Endodermal cell (in vitro differentiated cells): Measurements from ENCODE around the gene LRRC27. TPM values are rescaled to one million over a fixed set of nuclear protein-coding genes. Genes with fewer than 3 reads are reported as not detected.

ENCODE experiments used
- DNase-seq: peaks from one replicate; pipeline ENCODE4 v3.0.0-alpha.2; 2017
- H3K27ac ChIP-seq: 2 replicates; pipeline ENCODE4 v1.5.1; 2013; ENCODE audit warnings: mild to moderate bottlenecking, low read depth, low read length, moderate library complexity
- H3K27me3 ChIP-seq: 2 replicates; pipeline ENCODE4 v1.6.1; 2013; ENCODE audit warnings: mild to moderate bottlenecking, low read length, moderate library complexity; ENCODE audit not compliant: insufficient read depth, control insufficient read depth, poor library complexity, severe bottlenecking
- H3K36me3 ChIP-seq: 2 replicates; pipeline ENCODE4 v1.7.0; 2013; ENCODE audit warnings: mild to moderate bottlenecking, low read length, moderate library complexity; ENCODE audit not compliant: control insufficient read depth, insufficient read depth
- H3K4me1 ChIP-seq: one replicate; pipeline ENCODE4 v1.7.0; 2013; ENCODE audit warnings: low read length; ENCODE audit not compliant: control insufficient read depth, insufficient read depth
- H3K4me3 ChIP-seq: 2 replicates; pipeline ENCODE4 v1.5.1; 2013; ENCODE audit warnings: mild to moderate bottlenecking, low read length, moderate library complexity
- H3K9ac ChIP-seq: 2 replicates; pipeline ENCODE4 v1.6.1; 2013; ENCODE audit warnings: mild to moderate bottlenecking, low read length, moderate library complexity; ENCODE audit not compliant: poor library complexity, severe bottlenecking; ENCODE audit errors: extremely low read depth
- H3K9me3 ChIP-seq: 2 replicates; pipeline ENCODE4 v1.6.1; 2013; ENCODE audit warnings: mild to moderate bottlenecking, low read length, moderate library complexity; ENCODE audit not compliant: control insufficient read depth
- H3K27ac Mint-ChIP-seq: 2 replicates; pipeline ENCODE4 v1.8.0; 2020; ENCODE audit warnings: mixed read lengths
- H3K27me3 Mint-ChIP-seq: 2 replicates; pipeline ENCODE4 v1.8.0; 2021; ENCODE audit warnings: mild to moderate bottlenecking, mixed read lengths; ENCODE audit not compliant: insufficient read depth
- H3K36me3 Mint-ChIP-seq: 2 replicates; pipeline ENCODE4 v1.8.0; 2020; ENCODE audit warnings: low read depth, mixed read lengths
- H3K4me1 Mint-ChIP-seq: 2 replicates; pipeline ENCODE4 v1.8.0; 2020; ENCODE audit warnings: mixed read lengths
- H3K4me3 Mint-ChIP-seq: 2 replicates; pipeline ENCODE4 v1.8.0; 2020; ENCODE audit warnings: mild to moderate bottlenecking, moderate library complexity, mixed read lengths
- H3K9me3 Mint-ChIP-seq: 2 replicates; pipeline ENCODE4 v1.8.0; 2020; ENCODE audit warnings: mild to moderate bottlenecking, mixed read lengths
- CTCF ChIP-seq: fragments of 200-600 bp; sonication (generic); conservative IDR thresholded peaks from 2 replicates; pipeline ENCODE4 v1.5.0; 2021; ENCODE audit warnings: antibody characterized with exemption, mild to moderate bottlenecking
- WGBS, 2 experiments: methylation state at CpG; one replicate each; pipeline versions ENCODE4 v1.1.5 to v1.1.7; 2013; ENCODE audit warnings: missing lambda C conversion rate in 2 of 2, mixed read lengths in 1 of 2; ENCODE audit not compliant: insufficient coverage in 1 of 2, insufficient read length in 1 of 2; 5-methylcytosine and 5-hydroxymethylcytosine counted together
- total RNA-seq, 2 donors: library from RNA; stranded (reverse); fragmentation: NEBNext Ultra II Directional in 1 of 2; extraction: Animal tissue kit (Norgen Biotek cat#: 25700) in 1 of 2; gene quantifications; 2 replicates in 1 of 2; 3 replicates in 1 of 2; pipeline ENCODE4 v1.2.1, GENCODE V29; 2021

The LRRC27 gene
- total RNA-seq, 2 donors from 2014 or later: 10.3 to 14.6 TPM

- DNase-seq: no peak
- Mint-ChIP-seq H3K27me3 (no peaks in the 10 kb centered on the region), H3K4me3 (no peak overlapping the region), H3K27ac (no peak overlapping the region), H3K9me3 (peaks cover 7% of the 10 kb centered on the region), H3K36me3 (peaks cover 21% of the 10 kb centered on the region), H3K4me1 (peaks cover 3% of the 10 kb centered on the region)
- no peaks in the 10 kb centered on the region for H3K9me3 ChIP-seq
- no peak overlapping the region for H3K4me3 ChIP-seq
- TF ChIP-seq CTCF: no peak
- WGBS, 2 experiments: 96 to 98% methylated on average over 7 to 8 of the region's 8 CpGs
- H3K9ac ChIP-seq: no peak overlapping the region
- H3K27ac ChIP-seq: no peak overlapping the region
- no peaks in the 10 kb centered on the region for H3K36me3 ChIP-seq
- H3K27me3 ChIP-seq: no peaks in the 10 kb centered on the region
- no peaks in the 10 kb centered on the region for H3K4me1 ChIP-seq
Observed at GRCh38 chr10:132366006-132366405, 34.0 kb downstream of the LRRC27 start.

GRCh38 chr10:132366499-132366898, 34.5 kb downstream of the LRRC27 start:
- Mint-ChIP-seq H3K9me3 (peaks cover 8% of the 10 kb centered on the region), H3K27ac (no peak overlapping the region), H3K4me3 (no peak overlapping the region), H3K27me3 (no peaks in the 10 kb centered on the region), H3K4me1 (peaks cover 3% of the 10 kb centered on the region), H3K36me3 (peaks cover 21% of the 10 kb centered on the region)
- TF ChIP-seq CTCF: no peak
- no peak for DNase-seq
- H3K9ac ChIP-seq: no peak overlapping the region
- H3K9me3 ChIP-seq: no peaks in the 10 kb centered on the region
- H3K4me1 ChIP-seq: no peaks in the 10 kb centered on the region
- H3K27me3 ChIP-seq: no peaks in the 10 kb centered on the region
- 76 to 91% methylated on average over 4 to 9 of the region's 9 CpGs for WGBS, 2 experiments
- no peaks in the 10 kb centered on the region for H3K36me3 ChIP-seq
- no peak overlapping the region for H3K4me3 ChIP-seq
- no peak overlapping the region for H3K27ac ChIP-seq

GRCh38 chr10:132368391-132368790, 36.4 kb downstream of the LRRC27 start:
- H3K36me3 Mint-ChIP-seq: peaks cover 21% of the 10 kb centered on the region
- Histone ChIP-seq H3K9ac (no peak overlapping the region), H3K4me1 (no peaks in the 10 kb centered on the region), H3K4me3 (no peak overlapping the region), H3K27ac (no peak overlapping the region), H3K36me3 (no peaks in the 10 kb centered on the region), H3K9me3 (no peaks in the 10 kb centered on the region), H3K27me3 (no peaks in the 10 kb centered on the region)
- no peaks in the 10 kb centered on the region for H3K27me3 Mint-ChIP-seq
- H3K27ac Mint-ChIP-seq: no peak overlapping the region
- no peak for DNase-seq
- peaks cover 8% of the 10 kb centered on the region for H3K9me3 Mint-ChIP-seq
- H3K4me3 Mint-ChIP-seq: no peak overlapping the region
- WGBS, 2 experiments: 79 to 100% methylated on average over 1 to 4 of the region's 4 CpGs
- no peak for TF ChIP-seq CTCF
- H3K4me1 Mint-ChIP-seq: peaks cover 3% of the 10 kb centered on the region
